ACC112 (cell line): Measurements from ENCODE around the gene JPH3.

ENCODE experiments used
- H2AFZ ChIP-seq: fragments of 200-600 bp; sonication (generic); one replicate; pipeline ENCODE4 v1.6.0; 2017; ENCODE audit warnings: antibody characterized with exemption, low read length; ENCODE audit not compliant: unreplicated experiment
- H3K27ac ChIP-seq: fragments of 200-600 bp; sonication (generic); 2 replicates; pipeline ENCODE4 v1.5.1; 2014; ENCODE audit warnings: low read depth, mild to moderate bottlenecking, antibody characterized with exemption, low read length, moderate library complexity
- H3K27me3 ChIP-seq: fragments of 200-600 bp; sonication (generic); 2 replicates; pipeline ENCODE4 v1.6.1; 2014; ENCODE audit warnings: mild to moderate bottlenecking, antibody characterized with exemption, low read length, moderate library complexity, mixed read lengths; ENCODE audit not compliant: insufficient read depth
- H3K36me3 ChIP-seq: fragments of 200-600 bp; sonication (generic); 2 replicates; pipeline ENCODE4 v1.6.1; 2016; ENCODE audit warnings: mild to moderate bottlenecking, antibody characterized with exemption, low read length, moderate library complexity, mixed read lengths; ENCODE audit not compliant: insufficient read depth
- H3K4me1 ChIP-seq: fragments of 200-600 bp; sonication (generic); one replicate; pipeline ENCODE4 v1.6.1; 2016; ENCODE audit warnings: low read length, mixed read lengths; ENCODE audit not compliant: insufficient read depth, unreplicated experiment, control insufficient read depth
- H3K4me3 ChIP-seq: fragments of 200-600 bp; sonication (generic); 2 replicates; pipeline ENCODE4 v1.5.1; 2014; ENCODE audit warnings: mild to moderate bottlenecking, low read depth, low read length
- H3K79me2 ChIP-seq: fragments of 200-600 bp; sonication (generic); one replicate; pipeline ENCODE4 v1.6.0; 2016; ENCODE audit warnings: low read length; ENCODE audit not compliant: control insufficient read depth, unreplicated experiment, insufficient read depth

Gene JPH3

DNA sequence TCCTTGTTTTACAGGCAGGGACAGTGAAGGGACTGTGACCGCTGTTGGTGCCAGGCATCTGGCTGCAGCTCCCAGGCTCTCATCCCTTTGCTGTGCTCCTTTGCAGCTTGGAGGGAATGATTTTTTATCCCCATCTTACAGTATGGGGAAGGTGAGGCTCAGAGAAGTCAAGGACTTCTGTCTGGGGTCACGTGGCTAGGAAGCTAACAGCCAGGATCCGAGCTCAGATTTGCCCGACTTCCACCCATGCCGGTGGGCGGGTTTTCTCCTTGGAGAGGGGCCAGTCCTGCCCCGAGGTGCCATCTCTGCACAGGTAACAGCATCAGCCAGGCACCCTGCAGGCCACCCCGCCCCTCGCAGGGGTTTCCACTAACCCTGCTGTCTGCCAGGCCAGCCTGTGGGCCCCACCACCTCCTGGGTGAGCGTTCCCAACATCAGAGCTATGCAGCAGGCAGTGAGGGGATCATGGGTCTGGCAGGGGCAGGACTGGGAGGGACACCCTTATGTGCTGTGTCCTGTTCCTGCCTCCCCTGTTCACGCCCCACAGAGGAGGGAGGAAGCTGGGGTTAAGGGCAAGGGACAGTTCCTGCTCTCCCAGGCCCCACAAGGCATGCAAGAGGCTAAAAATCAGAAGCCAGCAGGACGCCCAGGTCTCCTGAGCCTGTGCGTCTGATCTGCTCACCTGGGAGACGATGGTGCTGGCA is 25.4 kb downstream of the JPH3 start:
- H3K4me3 ChIP-seq, result no peak overlapping the region
- no peaks in the 10 kb centered on the region; the same call in 1 of the 2 replicates for H3K36me3 ChIP-seq
- H3K4me1 ChIP-seq, result no peaks in the 10 kb centered on the region
- H3K79me2 ChIP-seq, result no peaks in the 10 kb centered on the region
- no peak overlapping the region for H3K27ac ChIP-seq
- no peak overlapping the region for H2AFZ ChIP-seq
- H3K27me3 ChIP-seq, result peaks cover 72% of the 10 kb centered on the region

DNA sequence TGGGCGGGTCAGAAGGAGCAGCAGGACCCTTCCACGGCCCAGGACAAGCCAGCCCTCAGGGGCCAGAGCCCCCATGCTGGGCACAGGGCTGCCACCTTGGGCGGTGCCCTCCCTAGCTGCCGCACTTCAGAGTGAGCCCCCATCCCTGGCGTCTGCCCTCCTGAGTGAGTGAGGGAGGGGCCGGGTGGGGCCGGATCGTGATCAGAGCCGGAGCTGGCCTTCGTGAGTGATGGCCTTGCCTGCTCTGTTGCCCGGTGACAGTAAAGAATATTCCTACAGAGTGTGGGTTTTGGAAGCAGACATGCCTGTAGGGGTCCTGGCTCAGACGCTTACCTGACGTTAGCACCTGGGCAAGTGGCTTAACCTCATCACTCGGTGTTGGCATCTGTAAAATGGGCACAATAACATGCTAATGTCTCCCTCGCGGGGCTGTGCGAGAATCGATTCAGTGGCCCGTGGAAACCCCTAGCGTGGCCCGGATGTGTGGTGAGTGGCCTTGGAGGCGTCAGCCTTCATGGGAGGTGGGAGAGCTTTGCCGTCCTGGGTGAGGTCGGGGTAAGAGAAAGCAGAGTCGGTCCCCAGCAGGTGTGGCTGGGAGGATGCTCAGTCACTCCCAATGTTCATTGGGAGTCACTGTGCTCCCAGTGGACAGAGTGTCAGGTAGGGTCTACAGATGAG is 26.1 kb downstream of the JPH3 start:
- no peak overlapping the region for H3K4me3 ChIP-seq
- no peaks in the 10 kb centered on the region for H3K4me1 ChIP-seq
- peaks cover 67% of the 10 kb centered on the region for H3K27me3 ChIP-seq
- H3K79me2 ChIP-seq, result no peaks in the 10 kb centered on the region
- no peaks in the 10 kb centered on the region; the same call in 1 of the 2 replicates for H3K36me3 ChIP-seq
- H3K27ac ChIP-seq, result no peak overlapping the region
- no peak overlapping the region for H2AFZ ChIP-seq

DNA sequence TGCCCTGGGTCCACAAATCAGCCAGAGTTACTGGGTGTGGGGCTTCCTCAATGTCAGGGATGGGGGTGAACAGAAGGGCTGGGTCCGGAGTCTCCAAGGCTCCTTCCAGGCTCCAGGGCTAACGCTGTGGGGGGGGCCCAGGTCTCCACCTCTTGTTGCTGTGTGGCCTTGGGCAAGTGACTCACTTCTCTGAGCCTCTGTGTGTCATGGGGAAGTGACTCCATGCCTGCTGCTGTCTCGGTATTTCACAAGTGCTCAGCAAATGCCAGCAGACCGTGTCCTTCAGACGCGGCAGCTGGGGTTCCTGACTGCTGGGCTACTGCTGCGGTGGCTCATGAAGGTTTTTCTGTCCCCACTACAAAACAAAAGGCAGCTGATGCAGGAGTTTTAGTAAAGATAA is 26.6 kb downstream of the JPH3 start:
- no peaks in the 10 kb centered on the region; the same call in 1 of the 2 replicates for H3K36me3 ChIP-seq
- no peaks in the 10 kb centered on the region for H3K4me1 ChIP-seq
- H3K4me3 ChIP-seq, result no peak overlapping the region
- no peak overlapping the region for H2AFZ ChIP-seq
- H3K27me3 ChIP-seq, result peaks cover 63% of the 10 kb centered on the region
- no peak overlapping the region for H3K27ac ChIP-seq
- no peaks in the 10 kb centered on the region for H3K79me2 ChIP-seq

DNA sequence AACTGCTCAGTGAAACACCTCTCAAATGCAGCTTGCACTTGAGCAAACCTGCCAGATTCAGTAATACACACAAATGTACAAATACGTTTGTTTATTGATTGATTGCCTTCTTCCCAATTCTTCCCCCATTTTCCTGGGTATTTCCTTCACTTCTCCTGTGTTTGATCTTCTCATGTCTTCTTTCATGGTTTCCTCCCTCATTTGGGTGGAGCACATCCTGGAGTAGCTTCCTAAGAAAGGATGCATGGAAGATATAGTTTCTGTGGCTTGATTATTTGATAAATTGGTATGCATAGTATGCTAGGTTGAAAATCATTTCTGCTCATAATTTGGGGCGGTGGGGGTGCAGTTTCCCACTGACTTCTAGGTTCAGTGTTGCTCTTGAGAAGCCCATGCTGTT is 28.8 kb downstream of the JPH3 start:
- H3K36me3 ChIP-seq, result no peaks in the 10 kb centered on the region; the same call in 1 of the 2 replicates
- H3K27me3 ChIP-seq, result peaks cover 48% of the 10 kb centered on the region
- no peak overlapping the region for H3K27ac ChIP-seq
- H3K4me1 ChIP-seq, result no peaks in the 10 kb centered on the region
- no peak overlapping the region for H3K4me3 ChIP-seq
- no peaks in the 10 kb centered on the region for H3K79me2 ChIP-seq
- no peak overlapping the region for H2AFZ ChIP-seq

DNA sequence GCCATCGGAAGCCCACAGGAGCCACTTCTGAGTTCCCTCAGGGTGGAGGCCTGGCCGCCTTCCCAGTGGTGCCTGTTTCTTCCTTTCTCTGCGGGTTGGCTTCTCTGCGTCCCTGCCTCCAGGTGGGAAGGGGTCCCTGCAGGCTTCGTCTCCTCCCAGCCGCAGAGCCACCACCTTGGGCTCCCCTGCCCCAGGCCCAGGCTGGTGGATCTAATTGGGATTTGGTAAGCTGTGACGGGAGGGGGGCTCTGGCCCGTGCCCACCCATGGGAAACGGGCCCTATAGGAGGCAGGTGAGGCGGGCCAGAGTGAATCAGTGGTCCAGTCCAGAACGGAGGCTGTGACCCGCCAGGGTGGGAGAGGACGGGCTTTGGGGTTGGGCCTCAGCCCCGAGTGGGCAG is 32.1 kb downstream of the JPH3 start:
- H2AFZ ChIP-seq, result no peak overlapping the region
- no peak overlapping the region for H3K27ac ChIP-seq
- H3K36me3 ChIP-seq, result no peaks in the 10 kb centered on the region; the same call in 1 of the 2 replicates
- no peaks in the 10 kb centered on the region for H3K4me1 ChIP-seq
- no peak overlapping the region for H3K4me3 ChIP-seq
- H3K27me3 ChIP-seq, result peaks cover 37% of the 10 kb centered on the region
- no peaks in the 10 kb centered on the region for H3K79me2 ChIP-seq

DNA sequence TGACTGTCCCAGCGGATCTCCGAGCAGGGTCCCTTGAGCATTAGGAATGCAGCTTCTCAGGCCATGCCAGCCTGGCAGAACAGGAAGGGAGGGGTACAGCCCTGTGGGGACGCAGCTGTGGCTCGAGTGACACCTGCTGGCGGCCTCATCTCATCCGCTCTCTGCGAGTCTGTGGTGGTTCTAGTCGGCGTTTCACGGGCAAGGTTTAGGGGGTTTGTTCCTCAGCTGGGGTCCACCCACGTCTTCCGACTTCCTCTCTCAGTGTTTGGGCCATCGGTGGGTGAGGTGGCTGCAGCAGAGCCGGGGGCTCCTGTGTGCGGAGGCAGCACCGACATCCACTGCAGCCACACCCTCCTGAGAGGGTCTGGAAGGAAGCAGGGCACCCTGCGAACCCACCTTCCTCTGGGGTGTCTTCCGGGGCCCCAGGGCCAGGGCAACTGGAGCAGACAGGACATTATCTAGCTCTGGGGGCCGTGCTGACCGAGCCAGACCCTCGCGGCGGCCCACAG is 33.3 kb downstream of the JPH3 start:
- Histone ChIP-seq H3K4me3 (peak overlapping the region; percentile 42), H3K27ac (no peak overlapping the region), H2AFZ (no peak overlapping the region)

DNA sequence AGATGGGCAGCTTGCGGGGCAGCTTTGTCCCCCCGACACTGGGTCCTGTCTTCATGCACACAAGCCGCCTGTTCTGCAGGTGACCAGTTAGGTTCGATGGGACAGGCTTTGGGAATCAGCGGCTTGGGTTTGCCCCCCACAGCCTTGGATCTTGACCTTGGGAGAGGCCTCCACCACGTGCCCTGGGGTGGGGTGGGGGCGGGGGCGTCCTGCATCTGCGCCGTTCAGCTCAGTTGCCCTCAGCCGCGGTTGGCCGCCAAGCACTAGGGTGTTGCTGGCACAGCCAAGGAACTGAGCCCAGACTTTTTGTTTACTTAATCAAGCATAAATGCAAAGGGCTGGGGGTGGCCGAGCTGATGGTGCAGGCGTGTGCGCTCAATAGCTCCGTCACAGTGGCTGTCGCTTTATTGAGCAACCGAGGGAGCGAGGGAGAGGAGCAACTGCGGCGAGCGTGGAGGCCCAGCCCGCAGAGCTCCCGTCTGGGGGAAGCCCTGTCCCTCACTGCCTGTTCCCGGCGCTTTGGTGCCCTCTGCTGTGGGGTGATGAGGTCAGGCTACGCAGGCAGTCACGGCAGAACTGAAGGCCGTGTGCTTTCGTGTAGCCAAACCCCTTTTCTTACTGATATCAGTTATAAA is 33.9 kb downstream of the JPH3 start:
- no peak overlapping the region for H2AFZ ChIP-seq
- H3K36me3 ChIP-seq, result no peaks in the 10 kb centered on the region
- H3K27ac ChIP-seq, result no peak overlapping the region
- H3K79me2 ChIP-seq, result no peaks in the 10 kb centered on the region
- H3K4me1 ChIP-seq, result no peaks in the 10 kb centered on the region
- peak overlapping the region; percentile 42 for H3K4me3 ChIP-seq
- H3K27me3 ChIP-seq, result peaks cover 36% of the 10 kb centered on the region

More for the DNA sequence above, 33.3 kb downstream of the JPH3 start:
- Histone ChIP-seq H3K36me3 (no peaks in the 10 kb centered on the region; the same call in 1 of the 2 replicates), H3K79me2 (no peaks in the 10 kb centered on the region), H3K4me1 (no peaks in the 10 kb centered on the region), H3K27me3 (peaks cover 36% of the 10 kb centered on the region)

DNA sequence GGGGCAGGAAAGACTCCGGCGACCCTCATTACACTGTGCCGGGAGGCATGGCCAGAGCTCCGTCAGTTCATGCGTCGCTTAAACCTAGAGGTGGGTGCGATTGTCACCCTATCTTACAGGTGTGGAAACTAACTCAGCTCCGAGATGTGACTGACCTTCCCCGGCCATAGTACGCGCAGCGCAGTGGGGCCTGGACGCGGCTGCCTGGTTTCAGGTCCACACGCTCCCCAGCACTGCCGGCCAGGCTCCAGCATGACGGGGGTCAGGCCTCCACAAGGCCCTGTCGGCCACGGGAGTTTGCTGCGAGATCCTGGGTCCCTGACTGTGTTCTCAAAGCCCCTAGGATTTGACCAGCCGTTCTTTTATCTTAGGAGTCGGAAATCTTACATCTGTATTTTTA is 34.4 kb downstream of the JPH3 start:
- no peak overlapping the region for H2AFZ ChIP-seq
- peaks cover 36% of the 10 kb centered on the region for H3K27me3 ChIP-seq

DNA sequence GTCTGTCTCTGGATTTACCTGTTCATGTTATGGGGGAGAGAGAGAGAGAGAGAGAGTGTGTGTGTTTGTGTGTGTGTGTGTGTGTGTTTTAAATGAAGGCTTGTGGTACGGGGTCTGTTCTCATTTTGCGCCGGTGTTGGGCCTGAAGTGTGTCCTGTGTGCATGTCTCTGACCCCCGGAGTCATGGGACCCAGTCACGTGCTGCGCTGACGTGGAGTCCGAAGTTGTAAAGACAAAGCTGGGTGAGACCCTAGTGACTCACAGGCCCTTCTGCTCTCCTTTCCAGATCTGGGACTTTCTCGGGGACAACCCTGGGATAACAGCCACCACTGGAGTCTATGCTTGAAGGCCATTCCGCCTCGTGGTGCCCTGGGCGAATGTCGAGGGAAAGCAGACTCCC is 35.0 kb downstream of the JPH3 start:
- Histone ChIP-seq H3K27me3 (peaks cover 32% of the 10 kb centered on the region), H3K36me3 (no peaks in the 10 kb centered on the region), H3K27ac (no peak overlapping the region), H3K79me2 (no peaks in the 10 kb centered on the region), H2AFZ (no peak overlapping the region), H3K4me1 (no peaks in the 10 kb centered on the region), H3K4me3 (no peak overlapping the region)

More for the DNA sequence above, 34.4 kb downstream of the JPH3 start:
- Histone ChIP-seq H3K79me2 (no peaks in the 10 kb centered on the region), H3K27ac (no peak overlapping the region), H3K4me1 (no peaks in the 10 kb centered on the region), H3K36me3 (no peaks in the 10 kb centered on the region), H3K4me3 (no peak overlapping the region)

DNA sequence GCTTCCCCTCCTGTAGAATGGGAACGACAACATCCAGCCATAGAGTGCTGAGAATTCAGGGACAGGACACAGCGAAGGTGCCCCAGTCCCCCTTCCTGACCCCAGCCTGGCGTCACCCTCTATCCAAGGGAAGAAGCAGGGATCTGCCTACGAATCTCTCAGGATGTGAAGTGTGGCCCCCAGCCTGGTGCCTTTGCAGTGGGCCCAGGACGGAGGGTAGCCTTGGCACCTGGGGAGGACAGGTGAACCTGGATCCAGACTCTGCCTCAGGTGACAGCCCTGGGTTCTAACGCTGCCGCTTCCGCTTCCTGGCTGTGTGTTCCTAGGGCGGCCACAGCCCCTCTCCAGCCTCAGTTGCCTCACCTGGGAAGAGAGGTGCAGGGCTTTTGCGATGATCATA is 36.4 kb downstream of the JPH3 start:
- no peaks in the 10 kb centered on the region for H3K79me2 ChIP-seq
- H3K4me1 ChIP-seq, result no peaks in the 10 kb centered on the region
- H3K4me3 ChIP-seq, result no peak overlapping the region
- no peak overlapping the region for H3K27ac ChIP-seq
- peaks cover 33% of the 10 kb centered on the region for H3K27me3 ChIP-seq
- no peak overlapping the region for H2AFZ ChIP-seq
- no peaks in the 10 kb centered on the region for H3K36me3 ChIP-seq
